Duodenal mucosa (tissue), 2 donors: ENCODE results near the gene ITFG2.

Experiments
- H3K27ac ChIP-seq: one replicate; pipeline ENCODE4 v1.7.0; 2013; ENCODE audit warnings: low read depth, low read length
- H3K27me3 ChIP-seq, 2 donors: one replicate each; pipeline ENCODE4 v1.7.0; 2013; ENCODE audit warnings: low read length in 2 of 2, control low read depth in 1 of 2; ENCODE audit not compliant: insufficient read depth in 2 of 2, control insufficient read depth in 1 of 2
- H3K36me3 ChIP-seq, 2 donors: one replicate each; pipeline ENCODE4 v1.7.0; 2013; ENCODE audit warnings: low read length in 2 of 2, control low read depth in 1 of 2; ENCODE audit not compliant: insufficient read depth in 2 of 2, control insufficient read depth in 1 of 2
- H3K4me1 ChIP-seq, 2 donors: one replicate each; pipeline ENCODE4 v1.7.0; 2013; ENCODE audit warnings: low read length in 2 of 2, control low read depth in 1 of 2; ENCODE audit not compliant: insufficient read depth in 2 of 2, control insufficient read depth in 1 of 2
- H3K4me3 ChIP-seq, 2 donors: one replicate each; pipeline ENCODE4 v1.7.0; 2013; ENCODE audit warnings: low read length in 2 of 2, low read depth in 1 of 2
- H3K9ac ChIP-seq, 2 donors: one replicate each; pipeline ENCODE4 v1.7.0; 2013; ENCODE audit warnings: low read length in 2 of 2, low read depth in 1 of 2
- H3K9me3 ChIP-seq, 2 donors: one replicate each; pipeline ENCODE4 v1.7.0; 2013; ENCODE audit warnings: low read length in 2 of 2, control low read depth in 1 of 2; ENCODE audit not compliant: control insufficient read depth in 1 of 2

Gene ITFG2

GRCh38 chr12:2826721-2827515, 14.4 kb downstream of the ITFG2 start:
- Histone ChIP-seq H3K36me3 (peaks cover 22 to 84% of the 10 kb centered on the region in 2 donors), H3K27ac (no peak overlapping the region), H3K9ac (no peak overlapping the region), H3K27me3 (no peaks in the 10 kb centered on the region), H3K4me1 (no peaks in the 10 kb centered on the region), H3K9me3 (no peaks in the 10 kb centered on the region), H3K4me3 (no peak overlapping the region)

- no peak overlapping the region for H3K27ac ChIP-seq
- H3K9ac ChIP-seq = no peak overlapping the region
- no peaks in the 10 kb centered on the region for H3K9me3 ChIP-seq
- H3K27me3 ChIP-seq = no peaks in the 10 kb centered on the region
- H3K36me3 ChIP-seq = peaks cover 16 to 61% of the 10 kb centered on the region in 2 donors
- H3K4me3 ChIP-seq = no peak overlapping the region
- H3K4me1 ChIP-seq = no peaks in the 10 kb centered on the region
Observed at GRCh38 chr12:2829275-2829674, 16.8 kb downstream of the ITFG2 start.

- Histone ChIP-seq H3K4me3 (no peak overlapping the region), H3K4me1 (peaks cover 5 to 11% of the 10 kb centered on the region in 2 donors), H3K36me3 (peaks cover 0 to 27% of the 10 kb centered on the region in 2 donors), H3K9me3 (no peaks in the 10 kb centered on the region), H3K27ac (no peak overlapping the region), H3K9ac (no peak overlapping the region), H3K27me3 (no peaks in the 10 kb centered on the region)
Observed at GRCh38 chr12:2832550-2833127, 20.2 kb downstream of the ITFG2 start.

- Histone ChIP-seq H3K9me3 (no peaks in the 10 kb centered on the region), H3K4me3 (no peak overlapping the region), H3K4me1 (peaks cover 5 to 11% of the 10 kb centered on the region in 2 donors), H3K9ac (no peak overlapping the region), H3K27me3 (no peaks in the 10 kb centered on the region), H3K36me3 (peaks cover 0 to 21% of the 10 kb centered on the region in 2 donors), H3K27ac (no peak overlapping the region)
Observed at GRCh38 chr12:2833327-2833726, 20.9 kb downstream of the ITFG2 start.

- Histone ChIP-seq H3K9me3 (no peaks in the 10 kb centered on the region), H3K9ac (no peak overlapping the region), H3K4me1 (peaks cover 5 to 11% of the 10 kb centered on the region in 2 donors), H3K27me3 (no peaks in the 10 kb centered on the region), H3K27ac (no peak overlapping the region), H3K4me3 (no peak overlapping the region), H3K36me3 (peaks cover 0 to 18% of the 10 kb centered on the region in 2 donors)
Observed at GRCh38 chr12:2833810-2834209, 21.3 kb downstream of the ITFG2 start.

GRCh38 chr12:2834581-2835491, 22.4 kb downstream of the ITFG2 start, which contains the start of gene NRIP2:
TSS of gene NRIP2 (minus strand) at chr12:2835035. CDS start at chr12:2834983, 52 bp downstream.
- H3K27ac ChIP-seq = no peak within 1 kb of the TSS
- no peaks in the 10 kb centered on the region for H3K9me3 ChIP-seq
- H3K36me3 ChIP-seq = peaks cover 5 to 19% of the 10 kb centered on the region in 2 donors
- H3K4me3 ChIP-seq = peak within 1 kb of the TSS in 1 of 2 donors; percentile 14
- H3K4me1 ChIP-seq = peaks cover 5 to 11% of the 10 kb centered on the region in 2 donors
- H3K9ac ChIP-seq = no peak within 1 kb of the TSS
- no peaks in the 10 kb centered on the region for H3K27me3 ChIP-seq

- Histone ChIP-seq H3K27ac (no peak overlapping the region), H3K4me1 (peaks cover 5 to 11% of the 10 kb centered on the region in 2 donors), H3K4me3 (no peak overlapping the region), H3K36me3 (peaks cover 6 to 11% of the 10 kb centered on the region in 2 donors), H3K9ac (no peak overlapping the region), H3K9me3 (no peaks in the 10 kb centered on the region), H3K27me3 (no peaks in the 10 kb centered on the region)
Observed at GRCh38 chr12:2835691-2836403, 23.4 kb downstream of the ITFG2 start.

GRCh38 chr12:2836574-2836973, 24.1 kb downstream of the ITFG2 start:
- Histone ChIP-seq H3K9me3 (no peaks in the 10 kb centered on the region), H3K27me3 (no peaks in the 10 kb centered on the region), H3K4me1 (peaks cover 5 to 11% of the 10 kb centered on the region in 2 donors), H3K27ac (no peak overlapping the region), H3K36me3 (peaks cover 7 to 10% of the 10 kb centered on the region in 2 donors), H3K9ac (no peak overlapping the region), H3K4me3 (no peak overlapping the region)

GRCh38 chr12:2841056-2841650, 28.7 kb downstream of the ITFG2 start:
- H3K36me3 ChIP-seq = peaks cover 7% of the 10 kb centered on the region in 2 donors
- H3K4me1 ChIP-seq = no peaks in the 10 kb centered on the region
- no peak overlapping the region for H3K9ac ChIP-seq
- no peak overlapping the region for H3K27ac ChIP-seq
- H3K9me3 ChIP-seq = no peaks in the 10 kb centered on the region
- no peak overlapping the region for H3K4me3 ChIP-seq
- H3K27me3 ChIP-seq = no peaks in the 10 kb centered on the region
